K562 (cell line): ENCODE results near the gene MYO15A. TPM values are rescaled to one million over a fixed set of nuclear protein-coding genes. Genes with fewer than 3 reads are reported as not detected.

ENCODE experiments used
- CHD1 ChIP-seq: fragments of 200-600 bp; sonication (generic); IDR thresholded peaks from one replicate; pipeline ENCODE4 v1.6.1; 2012; ENCODE audit warnings: mild to moderate bottlenecking, moderate library complexity, low read length, inconsistent platforms
- CHD4 ChIP-seq: fragments of 200-600 bp; sonication (generic); IDR thresholded peaks from 3 replicates; pipeline ENCODE4 v1.6.1; 2012; ENCODE audit warnings: low read depth, mild to moderate bottlenecking, mixed read lengths, low read length, inconsistent platforms; ENCODE audit not compliant: insufficient read depth, insufficient replicate concordance, poor library complexity, severe bottlenecking
- DPF2 ChIP-seq: fragments of 450-650 bp; IDR thresholded peaks from 2 replicates; pipeline ENCODE4 v1.6.1; 2016
- FOXA1 ChIP-seq: fragments of 450-650 bp; IDR thresholded peaks from 2 replicates; pipeline ENCODE4 v1.6.1; 2016; ENCODE audit warnings: mild to moderate bottlenecking, borderline replicate concordance
- GABPA ChIP-seq: fragments of 200-800 bp; sonication (Bioruptor generic); conservative IDR thresholded peaks from 2 replicates; pipeline ENCODE4 v1.6.1; 2016; ENCODE audit warnings: low read depth, missing genetic modification characterization, missing compliant biosample characterization
- GTF3C2 ChIP-seq: IDR thresholded peaks from 3 replicates; pipeline ENCODE4 v1.6.1; 2011; ENCODE audit warnings: borderline replicate concordance, mild to moderate bottlenecking, moderate library complexity; ENCODE audit not compliant: insufficient read length; ENCODE audit errors: extremely low read depth
- HDAC1 ChIP-seq, 2 experiments: fragments of 450-650 bp; IDR thresholded peaks; 2 replicates each; pipeline ENCODE4 v1.6.1; 2016 to 2017; ENCODE audit warnings: inconsistent platforms in 1 of 2, mild to moderate bottlenecking in 1 of 2, moderate library complexity in 1 of 2
- HIVEP1 ChIP-seq: fragments of 250-450 bp; sonication (Bioruptor Pico); IDR thresholded peaks from 2 replicates; pipeline ENCODE4 v1.4.0; 2020; ENCODE audit warnings: mild to moderate bottlenecking
- MYC ChIP-seq, 2 experiments: fragments of 250-450 bp in 1 of 2; sonication (Bioruptor Pico) in 1 of 2; IDR thresholded peaks; 2 replicates each; pipeline versions ENCODE4 v1.5.1 to v1.6.1; 2012 to 2021; ENCODE audit warnings: low read depth in 2 of 2, borderline replicate concordance in 1 of 2, improper control_type of control experiment in 1 of 2, low read length in 1 of 2, mild to moderate bottlenecking in 1 of 2, moderate library complexity in 1 of 2
- NFYB ChIP-seq: IDR thresholded peaks from 2 replicates; pipeline ENCODE4 v1.6.1; 2011; ENCODE audit warnings: mild to moderate bottlenecking, moderate library complexity; ENCODE audit not compliant: insufficient read length; ENCODE audit errors: extremely low read depth
- NONO ChIP-seq, 2 experiments: fragments of 200-400 bp in 1 of 2; fragments of 450-650 bp in 1 of 2; formaldehyde crosslinking in 1 of 2; IDR thresholded peaks; 2 replicates each; pipeline ENCODE4 v1.6.1; 2017; ENCODE audit warnings: low read depth in 2 of 2, mild to moderate bottlenecking in 2 of 2, moderate library complexity in 2 of 2, low read length in 1 of 2
- POLR2AphosphoS5 ChIP-seq: IDR thresholded peaks from 2 replicates; pipeline ENCODE4 v1.6.1; 2011; ENCODE audit warnings: mild to moderate bottlenecking, low read depth, low read length, moderate library complexity; ENCODE audit not compliant: control insufficient read depth, insufficient read depth
- RNF2 ChIP-seq: sonication (generic); IDR thresholded peaks from 2 replicates; pipeline ENCODE4 v1.6.1; 2016
- SAP30 ChIP-seq: fragments of 200-600 bp; sonication (generic); IDR thresholded peaks from 2 replicates; pipeline ENCODE4 v1.6.1; 2012; ENCODE audit warnings: borderline replicate concordance, low read depth, mild to moderate bottlenecking, moderate library complexity, low read length, control low read depth, inconsistent platforms; ENCODE audit not compliant: insufficient read depth, poor library complexity, severe bottlenecking
- SIX5 ChIP-seq, 2 experiments: IDR thresholded peaks; 2 replicates each; pipeline ENCODE4 v1.6.1; 2011; ENCODE audit warnings: low read length in 2 of 2, borderline replicate concordance in 1 of 2, low read depth in 1 of 2, mild to moderate bottlenecking in 1 of 2, moderate library complexity in 1 of 2; ENCODE audit not compliant: insufficient read depth in 1 of 2
- SRSF9 ChIP-seq: fragments of 200-400 bp; formaldehyde crosslinking; IDR thresholded peaks from 2 replicates; pipeline ENCODE4 v1.6.1; 2017; ENCODE audit warnings: low read depth, low read length, borderline replicate concordance
- ZBTB1 ChIP-seq: sonication (generic); formaldehyde crosslinking; IDR thresholded peaks from 2 replicates; pipeline ENCODE4 v1.8.1; 2023; ENCODE audit warnings: missing genetic modification reagents, low read depth, mild to moderate bottlenecking, borderline replicate concordance
- ZBTB17 ChIP-seq: fragments of 450-650 bp; formaldehyde crosslinking; IDR thresholded peaks from 2 replicates; pipeline ENCODE4 v1.4.0; 2020; ENCODE audit warnings: mild to moderate bottlenecking
- ZBTB43 ChIP-seq: sonication (generic); formaldehyde crosslinking; IDR thresholded peaks from 2 replicates; pipeline ENCODE4 v1.8.0; 2023; ENCODE audit warnings: mild to moderate bottlenecking, missing genetic modification reagents
- ZC3H4 ChIP-seq: sonication (generic); formaldehyde crosslinking; IDR thresholded peaks from 2 replicates; pipeline ENCODE4 v1.9.0; 2021; ENCODE audit warnings: missing genetic modification reagents, borderline replicate concordance
- ZNF140 ChIP-seq: fragments of 250-450 bp; sonication (Bioruptor Pico); IDR thresholded peaks from 2 replicates; pipeline ENCODE4 v1.8.0; 2021; ENCODE audit warnings: moderate library complexity, mild to moderate bottlenecking, inconsistent platforms
- ZNF232 ChIP-seq: sonication (generic); formaldehyde crosslinking; IDR thresholded peaks from 2 replicates; pipeline ENCODE4 v1.8.0; 2022; ENCODE audit warnings: mild to moderate bottlenecking, missing genetic modification reagents
- ZNF253 ChIP-seq: fragments of 250-450 bp; sonication (Bioruptor Pico); conservative IDR thresholded peaks from 2 replicates; pipeline ENCODE4 v1.6.1; 2021; ENCODE audit warnings: mild to moderate bottlenecking
- polyA plus RNA-seq, 8 experiments: library from polyadenylated mRNA; depleted of rRNA in 4 of 8; stranded (reverse) in 5 of 8; unstranded in 3 of 8; fragments of >200 nt; fragmentation: Nextera tagmentation in 2 of 8; fragmentation: Illumina TruSeq in 1 of 8; extraction: Ambion mirVana in 2 of 8; extraction: Trizol in 1 of 8; gene quantifications; 2 replicates each; pipeline versions ENCODE4 v1.2.1 to v1.2.3, GENCODE V29; 2011 to 2014; ENCODE audit warnings: inconsistent platforms in 1 of 8, missing spikeins in 1 of 8
- total RNA-seq, 7 experiments: library from RNA; depleted of rRNA in 6 of 7; stranded (reverse); fragments of >200 nt in 6 of 7; fragmentation: Illumina TruSeq in 2 of 7; extraction: Trizol in 2 of 7; gene quantifications; 2 replicates each; pipeline versions ENCODE4 v1.2.1 to v1.2.3, GENCODE V29; 2011 to 2021; ENCODE audit warnings: low replicate concordance in 1 of 7

The MYO15A gene
- total and polyA plus RNA-seq, 9 of the 15 experiments (the other 6 are each of a cell fraction or from before 2014, with no cell fraction given): 0.05 to 0.88 (median 0.14) TPM; not detected in 1

GRCh38 chr17:18184143-18185031 lies 75.8 kb downstream of the MYO15A start (continued):
- peak; percentile 37; the same call in 1 of the 2 replicates for TF ChIP-seq MYC (IDR thresholded peaks at IDR 0.05; ENCODE audit: low read depth, low read length)
- TF ChIP-seq MYC (CRISPR knock-in tag; IDR thresholded peaks at IDR 0.05; ENCODE audit: borderline replicate concordance, low read depth): no peak
- no peak for TF ChIP-seq SIX5 (IDR thresholded peaks at IDR 0.05; ENCODE audit: borderline replicate concordance in 1 of 2, insufficient read depth in 1 of 2, low read depth in 1 of 2, low read length in 2 of 2)
- TF ChIP-seq RNF2: no peak
- no peak for TF ChIP-seq ZBTB43
- TF ChIP-seq ZNF232 (CRISPR knock-in tag): 0 out of 2 replicates have a peak, but pooled peaks have one; percentile 33
- no peak for TF ChIP-seq GABPA (tag)
- TF ChIP-seq ZNF253 (CRISPR knock-in tag): no peak
- TF ChIP-seq FOXA1: no peak
- TF ChIP-seq ZBTB1 (CRISPR knock-in tag): no peak
- no peak for TF ChIP-seq DPF2
- no peak for TF ChIP-seq NONO (IDR thresholded peaks at IDR 0.05; ENCODE audit: low read depth in 2 of 2, low read length in 1 of 2)
- no peak for TF ChIP-seq POLR2AphosphoS5
- peak in 1 of 2 experiments; percentile 60; a peak in 2 of 4 replicates for TF ChIP-seq HDAC1 (IDR thresholded peaks at IDR 0.05)
- no peak for TF ChIP-seq ZBTB17 (CRISPR knock-in tag)
- TF ChIP-seq NFYB: no peak
- TF ChIP-seq ZC3H4 (CRISPR knock-in tag): no peak
- peak; percentile 36 for TF ChIP-seq CHD1
- no peak for TF ChIP-seq GTF3C2
- TF ChIP-seq SRSF9: no peak
- no peak for TF ChIP-seq HIVEP1
- TF ChIP-seq CHD4: no peak
- TF ChIP-seq ZNF140 (CRISPR knock-in tag): no peak
- TF ChIP-seq SAP30: peak; percentile 74
